A549 (cell line): ENCODE data around the gene PAPSS2.
"Not testable (repeated sequence)": the region's sequence is repeated elsewhere in the genome, so short reads cannot be mapped to it uniquely, and the experiment has no call there.

ENCODE experiments used
- JUN ChIP-seq, 2 experiments: fragments of >200 bp; sonication (Bioruptor Twin); formaldehyde crosslinking; IDR thresholded peaks; 2 replicates in 1 of 2; 3 replicates in 1 of 2; pipeline ENCODE4 v1.6.1; 2016 to 2017
- NR3C1 ChIP-seq: fragments of >200 bp; sonication (Bioruptor Twin); formaldehyde crosslinking; IDR thresholded peaks from 3 replicates; pipeline ENCODE4 v1.6.1; 2017
- PHF8 ChIP-seq: fragments of 200-600 bp; sonication (generic); IDR thresholded peaks from 2 replicates; pipeline ENCODE4 v1.6.1; 2016; ENCODE audit warnings: low read depth, mild to moderate bottlenecking, antibody characterized with exemption, moderate library complexity, borderline replicate concordance
- RAD21 ChIP-seq, 2 experiments: fragments of >200 bp in 1 of 2; sonication (Bioruptor Twin) in 1 of 2; formaldehyde crosslinking in 1 of 2; IDR thresholded peaks in 1 of 2; conservative IDR thresholded peaks in 1 of 2; 2 replicates in 1 of 2; 3 replicates in 1 of 2; pipeline ENCODE4 v1.6.1; 2012 to 2018; ENCODE audit warnings: inconsistent platforms in 1 of 2
- RCOR1 ChIP-seq: fragments of 150-350 bp; IDR thresholded peaks from 2 replicates; pipeline ENCODE4 v1.6.1; 2014; ENCODE audit warnings: antibody characterized with exemption, low read length, low read depth
- REST ChIP-seq: fragments of 200-600 bp; sonication (generic); IDR thresholded peaks from 2 replicates; pipeline ENCODE4 v1.6.1; 2016; ENCODE audit warnings: antibody characterized with exemption, mild to moderate bottlenecking, moderate library complexity
- ZFP36 ChIP-seq: fragments of 450-650 bp; IDR thresholded peaks from 2 replicates; pipeline ENCODE4 v1.6.1; 2014; ENCODE audit warnings: borderline replicate concordance; ENCODE audit not compliant: partially characterized antibody
- TF ChIP-seq, protein P1 (sequence below): IDR thresholded peaks from 2 replicates; pipeline ENCODE4 v1.6.1; 2012

DNA sequence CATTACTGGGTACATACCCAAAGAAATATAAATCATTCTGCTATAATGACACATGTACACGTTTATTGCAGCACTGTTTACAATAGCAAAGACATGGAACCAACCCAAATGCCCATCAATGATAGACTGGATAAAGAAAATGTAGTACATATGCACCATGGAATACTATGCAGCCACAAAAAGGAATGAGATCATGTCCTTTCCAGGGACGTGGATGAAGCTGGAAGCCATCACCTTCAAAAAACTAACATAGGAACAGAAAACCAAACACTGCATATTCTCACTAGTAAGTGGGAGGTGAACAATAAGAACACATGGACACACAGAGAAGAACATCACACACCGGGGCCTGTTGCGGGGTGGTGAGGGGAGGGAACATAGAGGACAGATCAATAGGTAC, 88.6 kb downstream of the PAPSS2 start:
- TF ChIP-seq NR3C1; PHF8; REST; RCOR1; JUN (IDR thresholded peaks at IDR 0.05); ZFP36; RAD21 (conservative IDR thresholded peaks at IDR 0.05 in 1 of 2, IDR thresholded peaks at IDR 0.05 in 1 of 2): not testable (repeated sequence)
- TF ChIP-seq, protein P1, sequence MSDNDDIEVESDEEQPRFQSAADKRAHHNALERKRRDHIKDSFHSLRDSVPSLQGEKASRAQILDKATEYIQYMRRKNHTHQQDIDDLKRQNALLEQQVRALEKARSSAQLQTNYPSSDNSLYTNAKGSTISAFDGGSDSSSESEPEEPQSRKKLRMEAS = not testable (repeated sequence)
